Heart right ventricle (tissue), 16 donors: ENCODE data around the gene PTGIR. TPM values are rescaled to one million over a fixed set of nuclear protein-coding genes. Genes with fewer than 3 reads are reported as not detected.
A peak's percentile ranks its signal among the peaks of the same experiment; 100 is the strongest.

ENCODE experiments used
- ATAC-seq, 8 donors: fragments of 200-7000 bp; cut with Tn5 transposase; one replicate each; pipeline ENCODE4 v1.9.1; 2020; ENCODE audit warnings: mild to moderate bottlenecking in 8 of 8, moderate library complexity in 8 of 8, moderate number of reproducible peaks in 1 of 8
- DNase-seq, 2 donors: peaks; one replicate each; pipeline ENCODE4 v3.0.0-alpha.2; 2020
- H3K27ac ChIP-seq, 10 donors: fragments of 200-600 bp; sonication (generic) in 2 of 10; one replicate each; pipeline versions ENCODE4 v1.5.0 to v1.8.0; 2020 to 2022; ENCODE audit warnings: mild to moderate bottlenecking in 3 of 10
- H3K27me3 ChIP-seq, 7 donors: fragments of 200-600 bp; one replicate each; pipeline ENCODE4 v1.8.0; 2021 to 2022; ENCODE audit warnings: mild to moderate bottlenecking in 2 of 7
- H3K36me3 ChIP-seq, 9 donors: fragments of 200-600 bp; sonication (generic) in 1 of 9; one replicate each; pipeline versions ENCODE4 v1.5.0 to v1.8.0; 2020 to 2022; ENCODE audit warnings: mild to moderate bottlenecking in 2 of 9
- H3K4me1 ChIP-seq, 9 donors: fragments of 200-600 bp; sonication (generic) in 1 of 9; one replicate each; pipeline versions ENCODE4 v1.5.0 to v1.8.0; 2020 to 2022; ENCODE audit warnings: mild to moderate bottlenecking in 4 of 9
- H3K4me3 ChIP-seq, 10 donors: fragments of 200-600 bp; sonication (generic) in 2 of 10; one replicate each; pipeline versions ENCODE4 v1.5.0 to v1.8.0; 2020 to 2022; ENCODE audit warnings: mild to moderate bottlenecking in 7 of 10, moderate library complexity in 2 of 10
- H3K9me3 ChIP-seq, 11 donors: fragments of 200-600 bp in 10 of 11; sonication (generic) in 2 of 11; one replicate each; pipeline versions ENCODE4 v1.5.0 to v1.8.0; 2013 to 2022; ENCODE audit warnings: mild to moderate bottlenecking in 2 of 11, control low read depth in 1 of 11, moderate library complexity in 1 of 11
- CTCF ChIP-seq, 9 donors: fragments of 200-600 bp; sonication (generic) in 2 of 9; IDR thresholded peaks; one replicate each; pipeline versions ENCODE4 v1.5.0 to v1.8.0; 2021 to 2022; ENCODE audit warnings: antibody characterized with exemption in 9 of 9, mild to moderate bottlenecking in 5 of 9, moderate library complexity in 1 of 9
- WGBS, 2 donors: extraction: QIAGEN DNeasy Blood & Tissue Kit; methylation state at CpG; one replicate each; pipeline ENCODE4 v1.1.7; 2013; ENCODE audit warnings: inconsistent platforms in 1 of 2; 5-methylcytosine and 5-hydroxymethylcytosine counted together
- intact Hi-C, 10 donors: fragments of 100-400 bp; cut with DNase I; formaldehyde crosslinking; loops; one replicate each; pipeline versions ENCODE4 v1.11.1 to v1.14.2; 2022
- polyA plus RNA-seq, 2 donors: library from polyadenylated mRNA; stranded (reverse); fragments of 200-250 nt; gene quantifications; one replicate each; pipeline ENCODE4 v1.2.3, GENCODE V29; 2013
- total RNA-seq, 10 donors: library from RNA; stranded (reverse); fragmentation: NEBNext Ultra II Directional in 3 of 10; extraction: Animal tissue kit (Norgen Biotek cat#: 25700) in 3 of 10; gene quantifications; one replicate each; pipeline versions ENCODE4 v1.2.1 to v1.2.4, GENCODE V29; 2021 to 2023
- donor health status: Arrhythmogenic right ventricular cardiomyopathy.
- donor health status: ischemic (EF 13 %, LVEDD 7.1; RV severe dilation, severe dysfunction).
- donor health status: healthy with polysubstance abuse.
- donor health status: DM: no; HTN: yes; CAD: no.
- donor health status: DM: no; HTN: no; CAD: no.
- donor health status: ischemic (EF 25% LVEDD 6.9; RV normal size, moderate dysfunction).
- donor health status: ischemic (EF 25% LVEDD 5.7; RV mildly dilated, moderate dysfunction).
- donor health status: healthy.
- donor health status: DM: yes; HTN: yes; CAD: no.
- donor health status: Ischemic cardiomyopathy.
- donor health status: ischemic (EF 35%, LVEDD 5.7; RV mildly dilated, moderate dysfunction).
- donor health status: nonischemic (EF 11% LVEDD 7.7; RV severe dilation, severe dysfunction).
- donor health status: DM: yes; HTN: yes; CAD: no.
- donor health status: PGD.
- donor health status: ischemic (EF 29% LVEDD 5.4; RV normal size, mild dysfunction).
- donor health status: nonischemic (EF 23%, LVEDD 6.1; RV moderate dilation, normal function).

Gene PTGIR
- total and polyA plus RNA-seq, 12 donors, result 1.4 to 13.7 (median 3.4) TPM

- WGBS, 2 donors, result 85 to 89% methylated on average over 7 of the region's 7 CpGs
These were observed 25.6 kb upstream of the PTGIR start for GRCh38 chr19:46650445-46650844.

GRCh38 chr19:46648961-46649960 is 24.4 kb upstream of the PTGIR start:
- Histone ChIP-seq H3K27ac (no peak overlapping the region), H3K4me1 (peaks cover 0 to 17% (median 0%) of the 10 kb centered on the region in 9 donors), H3K27me3 (peaks cover 0 to 70% (median 6%) of the 10 kb centered on the region in 7 donors), H3K4me3 (no peak overlapping the region), H3K9me3 (peaks cover 0 to 12% (median 3%) of the 10 kb centered on the region in 11 donors), H3K36me3 (peaks cover 0 to 24% (median 0%) of the 10 kb centered on the region in 9 donors)
- DNase-seq (no peak), ATAC-seq (no peak)
- intact Hi-C loops, result no loop called here
- 54 to 62% methylated on average over 75 to 144 of the region's 144 CpGs for WGBS, 2 donors
- TF ChIP-seq CTCF (IDR thresholded peaks at IDR 0.05), result no peak

More at GRCh38 chr19:46650445-46650844, 25.6 kb upstream of the PTGIR start:
- DNase-seq (no peak), ATAC-seq (no peak)
- Histone ChIP-seq H3K36me3 (peaks cover 0 to 24% (median 0%) of the 10 kb centered on the region in 9 donors), H3K27me3 (peaks cover 0 to 65% (median 6%) of the 10 kb centered on the region in 7 donors), H3K27ac (no peak overlapping the region), H3K9me3 (peaks cover 0 to 12% (median 3%) of the 10 kb centered on the region in 11 donors), H3K4me3 (no peak overlapping the region), H3K4me1 (peaks cover 0 to 18% (median 0%) of the 10 kb centered on the region in 9 donors)
- TF ChIP-seq CTCF (IDR thresholded peaks at IDR 0.05), result no peak
- intact Hi-C loops, result no loop called here

GRCh38 chr19:46648060-46648960 is 23.4 kb upstream of the PTGIR start:
- peaks cover 0 to 12% (median 3%) of the 10 kb centered on the region in 11 donors for H3K9me3 ChIP-seq
- no peak overlapping the region for H3K27ac ChIP-seq
- no peak for TF ChIP-seq CTCF (IDR thresholded peaks at IDR 0.05)
- H3K4me3 ChIP-seq, result no peak overlapping the region
- peaks cover 0 to 70% (median 6%) of the 10 kb centered on the region in 7 donors for H3K27me3 ChIP-seq
- 68 to 70% methylated on average over 50 to 63 of the region's 63 CpGs for WGBS, 2 donors
- peak in 2 of 8 donors; percentile 29 to 43 for ATAC-seq
- peaks cover 0 to 24% (median 0%) of the 10 kb centered on the region in 9 donors for H3K36me3 ChIP-seq
- intact Hi-C loops, result no loop called here
- no peak for DNase-seq
- H3K4me1 ChIP-seq, result peaks cover 0 to 10% (median 0%) of the 10 kb centered on the region in 9 donors

GRCh38 chr19:46646402-46646801 is 21.5 kb upstream of the PTGIR start:
- 91 to 92% methylated on average over 3 of the region's 3 CpGs for WGBS, 2 donors
- ATAC-seq (no peak), DNase-seq (no peak)
- peaks cover 0 to 11% (median 0%) of the 10 kb centered on the region in 9 donors for H3K36me3 ChIP-seq
- peaks cover 0 to 68% (median 6%) of the 10 kb centered on the region in 7 donors for H3K27me3 ChIP-seq
- H3K4me3 ChIP-seq, result no peak overlapping the region
- intact Hi-C loops, result no loop called here
- peaks cover 0 to 10% (median 0%) of the 10 kb centered on the region in 9 donors for H3K4me1 ChIP-seq
- peaks cover 0 to 12% (median 3%) of the 10 kb centered on the region in 11 donors for H3K9me3 ChIP-seq
- TF ChIP-seq CTCF (IDR thresholded peaks at IDR 0.05), result no peak
- H3K27ac ChIP-seq, result no peak overlapping the region
